CD4-positive, alpha-beta T cell (primary cell): ENCODE measurements around the gene EZR. TPM values are rescaled to one million over a fixed set of nuclear protein-coding genes. Genes with fewer than 3 reads are reported as not detected.

ENCODE experiments used
- ATAC-seq: fragments of 200-7000 bp; cut with Tn5 transposase; one replicate; pipeline ENCODE4 v1.10.0; 2022; ENCODE audit warnings: mild to moderate bottlenecking; ENCODE audit not compliant: poor library complexity
- CTCF ChIA-PET: fragments of 350-600 bp; sonication (Branson Sonifier 250); formaldehyde crosslinking; loops from one replicate; lab custom pipeline; 2021; ENCODE audit warnings: antibody characterized with exemption, inconsistent platforms; lab: Charles Lee
- POLR2A ChIA-PET: fragments of 350-600 bp; sonication (Branson Sonifier 250); formaldehyde crosslinking; loops from one replicate; lab custom pipeline; 2021; ENCODE audit warnings: antibody characterized with exemption, inconsistent platforms; lab: Charles Lee
- DNase-seq, 14 experiments: peaks; one replicate each; pipeline ENCODE4 v3.0.0-alpha.2; 2013 to 2020; ENCODE audit warnings: mixed read lengths in 2 of 14
- H3K27ac ChIP-seq, 2 donors: one replicate each; pipeline versions ENCODE4 v1.5.1 to v1.7.0; 2013; ENCODE audit warnings: low read length in 2 of 2, low read depth in 1 of 2, mild to moderate bottlenecking in 1 of 2
- H3K27me3 ChIP-seq, 2 experiments: 1 replicate in 1 of 2; 2 replicates in 1 of 2; pipeline versions ENCODE4 v1.6.1 to v1.7.0; 2013; ENCODE audit warnings: low read length in 2 of 2, control low read depth in 1 of 2, mild to moderate bottlenecking in 1 of 2, moderate library complexity in 1 of 2; ENCODE audit not compliant: insufficient read depth in 2 of 2, control insufficient read depth in 1 of 2
- H3K36me3 ChIP-seq: one replicate; pipeline ENCODE4 v1.6.1; 2013; ENCODE audit warnings: low read length, control low read depth; ENCODE audit not compliant: insufficient read depth
- H3K4me1 ChIP-seq: one replicate; pipeline ENCODE4 v1.6.1; 2013; ENCODE audit warnings: low read length, control low read depth; ENCODE audit not compliant: insufficient read depth
- H3K4me3 ChIP-seq: one replicate; pipeline ENCODE4 v1.5.1; 2013; ENCODE audit warnings: mild to moderate bottlenecking, low read length, moderate library complexity
- H3K9me3 ChIP-seq, 2 experiments: 1 replicate in 1 of 2; 2 replicates in 1 of 2; pipeline versions ENCODE4 v1.6.1 to v1.7.0; 2013; ENCODE audit warnings: low read length in 2 of 2, mild to moderate bottlenecking in 2 of 2, control low read depth in 1 of 2, moderate library complexity in 1 of 2; ENCODE audit not compliant: control insufficient read depth in 1 of 2, insufficient read depth in 1 of 2
- H3K27ac Mint-ChIP-seq: one replicate; pipeline ENCODE4 v1.8.0; 2020; ENCODE audit warnings: mixed read lengths
- H3K27me3 Mint-ChIP-seq: one replicate; pipeline ENCODE4 v1.8.0; 2021; ENCODE audit warnings: mixed read lengths
- H3K36me3 Mint-ChIP-seq: one replicate; pipeline ENCODE4 v1.8.0; 2021; ENCODE audit warnings: low read depth, mixed read lengths
- H3K4me1 Mint-ChIP-seq: one replicate; pipeline ENCODE4 v1.8.0; 2021; ENCODE audit warnings: low read depth, mixed read lengths
- H3K4me3 Mint-ChIP-seq: one replicate; pipeline ENCODE4 v1.8.0; 2020; ENCODE audit warnings: mild to moderate bottlenecking, mixed read lengths
- H3K9me3 Mint-ChIP-seq: one replicate; pipeline ENCODE4 v1.8.0; 2020; ENCODE audit warnings: mixed read lengths
- intact Hi-C, 2 experiments: fragments of 100-400 bp; cut with DNase I in 1 of 2; cut with micrococcal nuclease in 1 of 2; formaldehyde crosslinking; loops; one replicate each; pipeline versions ENCODE4 v1.15.1 to v1.9.0; 2023 to 2025; cut with DNase I, micrococcal nuclease
- total RNA-seq, 174 experiments: library from RNA in 2 of 174; stranded (reverse) in 2 of 174; gene quantifications; one replicate each; pipeline ENCODE4 v1.2.3 and lab custom pipeline; 2021 to 2026
- TF ChIP-seq, protein P1 (sequence below): fragments of 200-600 bp; IDR thresholded peaks from one replicate; pipeline ENCODE4 v1.8.0; 2022; ENCODE audit warnings: antibody characterized with exemption, mild to moderate bottlenecking

Gene EZR
- total RNA-seq, 2 experiments from 2014 or later: 434 to 449 TPM

DNA sequence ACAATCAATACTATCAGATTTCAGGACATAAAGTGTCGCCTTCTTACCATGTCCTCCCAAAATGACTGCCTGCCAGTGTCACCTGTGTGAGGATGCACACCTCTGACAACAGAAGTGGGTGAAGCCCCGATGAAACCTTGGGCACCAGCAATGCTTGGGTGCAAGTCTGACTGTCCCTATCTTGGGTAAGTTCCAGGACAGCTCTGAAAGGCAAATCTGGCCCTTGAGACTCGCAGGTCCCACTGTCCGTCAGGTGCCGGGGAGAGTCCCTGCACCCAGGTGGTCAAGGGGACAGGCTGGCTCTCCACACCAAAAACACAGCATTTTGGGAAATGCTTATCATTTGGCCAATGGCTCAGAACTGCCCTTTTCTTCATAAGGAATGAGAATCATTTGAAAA, 43.3 kb downstream of the EZR start:
- H3K9me3 ChIP-seq: no peaks in the 10 kb centered on the region
- H3K27ac ChIP-seq: no peak overlapping the region
- CTCF ChIA-PET: no interaction called here
- no peak overlapping the region for H3K4me3 Mint-ChIP-seq
- DNase-seq (no peak), ATAC-seq (no peak)
- intact Hi-C loops: loop anchor here (5.0 to 10.0 kb wide), 2 partner anchors 41 to 61 kb away; partner anchors contain the start of gene EZR (in 1 of the 2)
- H3K4me1 Mint-ChIP-seq: peaks cover 80% of the 10 kb centered on the region
- peak overlapping the region; percentile 51 for H3K27ac Mint-ChIP-seq
- H3K36me3 Mint-ChIP-seq: peaks cover 100% of the 10 kb centered on the region
- H3K9me3 Mint-ChIP-seq: no peaks in the 10 kb centered on the region
- no peaks in the 10 kb centered on the region for H3K27me3 ChIP-seq
- H3K4me3 ChIP-seq: no peak overlapping the region
- no peaks in the 10 kb centered on the region for H3K27me3 Mint-ChIP-seq
- POLR2A ChIA-PET: no interaction called here
- TF ChIP-seq, protein P1, sequence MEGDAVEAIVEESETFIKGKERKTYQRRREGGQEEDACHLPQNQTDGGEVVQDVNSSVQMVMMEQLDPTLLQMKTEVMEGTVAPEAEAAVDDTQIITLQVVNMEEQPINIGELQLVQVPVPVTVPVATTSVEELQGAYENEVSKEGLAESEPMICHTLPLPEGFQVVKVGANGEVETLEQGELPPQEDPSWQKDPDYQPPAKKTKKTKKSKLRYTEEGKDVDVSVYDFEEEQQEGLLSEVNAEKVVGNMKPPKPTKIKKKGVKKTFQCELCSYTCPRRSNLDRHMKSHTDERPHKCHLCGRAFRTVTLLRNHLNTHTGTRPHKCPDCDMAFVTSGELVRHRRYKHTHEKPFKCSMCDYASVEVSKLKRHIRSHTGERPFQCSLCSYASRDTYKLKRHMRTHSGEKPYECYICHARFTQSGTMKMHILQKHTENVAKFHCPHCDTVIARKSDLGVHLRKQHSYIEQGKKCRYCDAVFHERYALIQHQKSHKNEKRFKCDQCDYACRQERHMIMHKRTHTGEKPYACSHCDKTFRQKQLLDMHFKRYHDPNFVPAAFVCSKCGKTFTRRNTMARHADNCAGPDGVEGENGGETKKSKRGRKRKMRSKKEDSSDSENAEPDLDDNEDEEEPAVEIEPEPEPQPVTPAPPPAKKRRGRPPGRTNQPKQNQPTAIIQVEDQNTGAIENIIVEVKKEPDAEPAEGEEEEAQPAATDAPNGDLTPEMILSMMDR: no peak
- H3K36me3 ChIP-seq: peaks cover 96% of the 10 kb centered on the region
- H3K4me1 ChIP-seq: peaks cover 43% of the 10 kb centered on the region

DNA sequence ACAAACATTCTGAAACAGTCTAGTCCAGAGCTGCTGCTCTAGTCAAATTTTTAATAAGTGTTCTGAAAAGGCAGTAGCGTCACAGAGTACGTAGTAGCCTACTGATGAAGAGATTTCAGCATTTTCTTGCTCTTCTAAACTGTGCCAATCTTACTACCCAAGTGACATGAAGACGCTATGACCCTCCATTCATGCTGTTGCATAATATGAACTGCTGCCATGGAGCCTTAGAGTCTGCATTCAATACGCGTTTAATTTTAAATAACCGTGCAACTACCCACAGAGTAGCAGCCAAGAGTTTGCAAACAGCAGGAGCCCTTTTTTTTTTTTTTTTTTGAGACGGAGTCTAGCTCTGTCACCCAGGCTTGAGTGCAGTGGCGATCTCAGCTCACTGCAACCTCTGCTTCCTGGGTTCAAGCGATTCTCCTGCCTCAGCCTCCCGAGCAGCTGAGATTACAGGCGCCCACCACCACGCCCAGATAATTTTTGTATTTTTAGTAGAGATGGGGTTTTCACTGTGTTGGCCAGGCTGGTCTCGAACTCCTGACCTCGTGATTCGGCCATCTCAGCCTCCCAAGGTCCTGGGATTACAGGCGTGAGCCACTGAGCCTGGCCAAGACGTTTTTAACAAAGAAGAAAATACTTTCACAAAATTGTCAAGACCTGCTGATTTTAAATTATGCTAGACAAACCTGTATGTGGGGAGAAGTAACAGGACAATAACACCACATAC, 44.3 kb downstream of the EZR start:
- no peak overlapping the region for H3K27ac ChIP-seq
- H3K4me1 ChIP-seq: peaks cover 47% of the 10 kb centered on the region
- no peaks in the 10 kb centered on the region for H3K27me3 ChIP-seq
- H3K27ac Mint-ChIP-seq: peak overlapping the region; percentile 74
- no peak overlapping the region for H3K4me3 Mint-ChIP-seq
- DNase-seq (no peak), ATAC-seq (no peak)
- H3K4me1 Mint-ChIP-seq: peaks cover 80% of the 10 kb centered on the region
- peaks cover 98% of the 10 kb centered on the region for H3K36me3 ChIP-seq
- no peaks in the 10 kb centered on the region for H3K9me3 Mint-ChIP-seq
- H3K9me3 ChIP-seq: no peaks in the 10 kb centered on the region
- POLR2A ChIA-PET: no interaction called here
- peaks cover 100% of the 10 kb centered on the region for H3K36me3 Mint-ChIP-seq
- CTCF ChIA-PET: interaction anchor here (0.6 kb wide), 1 partner anchor 51 kb away, joined by 3 read pairs; no protein-coding TSS in a partner anchor
- intact Hi-C loops: loop anchor here (5.0 to 10.0 kb wide), 2 partner anchors 42 to 60 kb away; partner anchors contain the start of gene EZR (in 1 of the 2)
- H3K27me3 Mint-ChIP-seq: no peaks in the 10 kb centered on the region
- no peak overlapping the region for H3K4me3 ChIP-seq
- TF ChIP-seq, protein P1: no peak

DNA sequence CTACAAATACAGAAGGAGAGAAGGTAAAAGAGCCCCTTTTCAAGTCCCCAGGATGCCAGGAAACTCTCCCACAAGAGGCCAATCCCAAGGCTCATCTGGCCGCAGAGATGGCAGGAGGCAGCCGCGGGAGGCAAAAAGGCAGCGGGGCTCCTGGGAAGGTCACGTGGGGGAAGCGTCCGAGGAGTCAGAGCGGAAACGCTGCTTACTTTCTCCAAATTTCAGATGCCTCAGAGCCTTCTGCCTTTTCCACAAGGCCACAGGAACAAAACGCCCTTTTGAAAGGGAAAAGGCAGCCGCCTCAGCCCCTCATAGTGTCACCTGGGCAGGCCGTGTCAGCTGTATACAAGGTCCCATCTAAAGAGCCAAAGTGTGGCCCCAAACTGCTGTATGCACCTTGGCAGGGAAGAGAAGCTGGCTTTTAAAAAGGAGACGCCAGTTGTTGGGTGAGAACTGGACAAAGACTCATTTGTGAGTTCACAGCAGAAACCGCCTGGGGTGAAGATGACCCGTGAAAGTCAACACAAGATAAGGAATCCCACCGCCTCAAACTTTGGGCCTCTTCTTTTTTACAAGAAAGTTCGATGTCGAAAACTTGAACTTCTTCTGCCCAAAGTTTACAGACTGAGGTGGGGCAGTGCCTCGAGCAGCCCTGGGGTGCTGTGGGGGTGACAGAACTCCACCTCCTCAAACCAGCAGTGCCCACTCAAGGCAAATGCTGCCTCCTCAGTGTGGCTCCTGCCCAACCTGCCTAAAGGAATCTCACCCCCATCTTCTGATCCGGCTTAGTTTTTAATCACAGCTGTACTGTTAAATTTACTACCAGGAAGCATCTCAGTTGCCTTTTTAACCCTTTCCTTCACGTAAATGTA, 45.4 kb downstream of the EZR start:
- peaks cover 100% of the 10 kb centered on the region for H3K36me3 Mint-ChIP-seq
- H3K4me1 ChIP-seq: peaks cover 47% of the 10 kb centered on the region
- peak in 1 of 14 experiments; percentile 30 for DNase-seq
- no peaks in the 10 kb centered on the region for H3K9me3 ChIP-seq
- H3K27me3 ChIP-seq: no peaks in the 10 kb centered on the region
- ChIA-PET POLR2A (no interaction called here), CTCF (no interaction called here)
- no peaks in the 10 kb centered on the region for H3K27me3 Mint-ChIP-seq
- ATAC-seq: no peak
- H3K4me1 Mint-ChIP-seq: peaks cover 75% of the 10 kb centered on the region
- H3K27ac ChIP-seq: peak overlapping the region in 1 of 2 donors; percentile 54
- no peak overlapping the region for H3K4me3 ChIP-seq
- peaks cover 99% of the 10 kb centered on the region for H3K36me3 ChIP-seq
- peak overlapping the region; percentile 46 for H3K4me3 Mint-ChIP-seq
- H3K27ac Mint-ChIP-seq: peak overlapping the region; percentile 74
- intact Hi-C loops: loop anchor here in 1 of 2 experiments (10.0 kb wide), 1 partner anchor 59 kb away; no protein-coding TSS in a partner anchor
- TF ChIP-seq, protein P1: no peak
- no peaks in the 10 kb centered on the region for H3K9me3 Mint-ChIP-seq
